Lower lobe of right lung (tissue), 2 donors: Measurements from ENCODE around the gene ADAP2. TPM values are rescaled to one million over a fixed set of nuclear protein-coding genes. Genes with fewer than 3 reads are reported as not detected.

Experiments
- ATAC-seq, 2 donors: fragments of 200-7000 bp; cut with Tn5 transposase; one replicate each; pipeline ENCODE4 v1.9.1; 2020 to 2022; ENCODE audit warnings: mild to moderate bottlenecking in 2 of 2, moderate library complexity in 2 of 2
- DNase-seq: peaks from one replicate; pipeline ENCODE4 v3.0.0-alpha.2; 2020
- H3K27ac ChIP-seq: fragments of 200-600 bp; one replicate; pipeline ENCODE4 v1.8.0; 2022
- H3K27me3 ChIP-seq: fragments of 200-600 bp; one replicate; pipeline ENCODE4 v1.8.0; 2022; ENCODE audit warnings: low read depth
- H3K36me3 ChIP-seq: fragments of 200-600 bp; one replicate; pipeline ENCODE4 v1.8.0; 2022; ENCODE audit warnings: mild to moderate bottlenecking
- H3K4me1 ChIP-seq: fragments of 200-600 bp; one replicate; pipeline ENCODE4 v1.8.0; 2022
- H3K4me3 ChIP-seq: fragments of 200-600 bp; one replicate; pipeline ENCODE4 v1.8.0; 2022; ENCODE audit warnings: mild to moderate bottlenecking
- H3K9me3 ChIP-seq: fragments of 200-600 bp; one replicate; pipeline ENCODE4 v1.8.0; 2022
- CTCF ChIP-seq: fragments of 200-600 bp; IDR thresholded peaks from one replicate; pipeline ENCODE4 v1.8.0; 2022; ENCODE audit warnings: antibody characterized with exemption, mild to moderate bottlenecking
- intact Hi-C: fragments of 100-400 bp; cut with DNase I; formaldehyde crosslinking; loops from one replicate; pipeline ENCODE4 v1.11.0; 2022
- total RNA-seq: library from RNA; stranded (reverse); fragmentation: NEBNext Ultra II Directional; extraction: Animal tissue kit (Norgen Biotek cat#: 25700); gene quantifications from one replicate; pipeline ENCODE4 v1.2.1, GENCODE V29; 2021
- donor health status: DM: no; HTN: yes; CAD: no; lungs with severe emphysema.

ADAP2 gene
- total RNA-seq, 1 donor from 2014 or later: 31.5 TPM

GRCh38 chr17:30997842-30998241 is 76.1 kb downstream of the ADAP2 start:
- Histone ChIP-seq H3K4me1 (no peaks in the 10 kb centered on the region), H3K9me3 (no peaks in the 10 kb centered on the region), H3K4me3 (no peak overlapping the region), H3K27ac (no peak overlapping the region), H3K36me3 (peaks cover 83% of the 10 kb centered on the region), H3K27me3 (no peaks in the 10 kb centered on the region)
- intact Hi-C loops: no loop called here
- ATAC-seq: no peak
- no peak for DNase-seq
- no peak for TF ChIP-seq CTCF

GRCh38 chr17:31002047-31002446 is 80.3 kb downstream of the ADAP2 start:
- Histone ChIP-seq H3K4me1 (no peaks in the 10 kb centered on the region), H3K36me3 (peaks cover 57% of the 10 kb centered on the region), H3K4me3 (no peak overlapping the region), H3K9me3 (no peaks in the 10 kb centered on the region), H3K27me3 (no peaks in the 10 kb centered on the region), H3K27ac (no peak overlapping the region)
- no peak for DNase-seq
- TF ChIP-seq CTCF: no peak
- ATAC-seq: no peak
- intact Hi-C loops: no loop called here

GRCh38 chr17:31003225-31003866 is 81.6 kb downstream of the ADAP2 start:
- Histone ChIP-seq H3K9me3 (no peaks in the 10 kb centered on the region), H3K36me3 (peaks cover 44% of the 10 kb centered on the region), H3K4me1 (peaks cover 8% of the 10 kb centered on the region), H3K4me3 (no peak overlapping the region), H3K27ac (no peak overlapping the region), H3K27me3 (no peaks in the 10 kb centered on the region)
- TF ChIP-seq CTCF: no peak
- no peak for DNase-seq
- intact Hi-C loops: no loop called here
- no peak for ATAC-seq

- intact Hi-C loops: no loop called here
- TF ChIP-seq CTCF: no peak
- peaks cover 8% of the 10 kb centered on the region for H3K4me1 ChIP-seq
- no peak overlapping the region for H3K27ac ChIP-seq
- ATAC-seq: no peak
- no peaks in the 10 kb centered on the region for H3K9me3 ChIP-seq
- no peaks in the 10 kb centered on the region for H3K27me3 ChIP-seq
- H3K4me3 ChIP-seq: no peak overlapping the region
- peaks cover 36% of the 10 kb centered on the region for H3K36me3 ChIP-seq
- no peak for DNase-seq
Measured at GRCh38 chr17:31004160-31004559, 82.4 kb downstream of the ADAP2 start.

GRCh38 chr17:31007695-31008373 is 86.1 kb downstream of the ADAP2 start:
- ATAC-seq (no peak), DNase-seq (no peak)
- intact Hi-C loops: no loop called here
- H3K4me1 ChIP-seq: peaks cover 8% of the 10 kb centered on the region
- no peak for TF ChIP-seq CTCF
- H3K9me3 ChIP-seq: no peaks in the 10 kb centered on the region
- H3K36me3 ChIP-seq: peaks cover 9% of the 10 kb centered on the region
- peak overlapping the region; percentile 80 for H3K27ac ChIP-seq
- H3K4me3 ChIP-seq: peak overlapping the region; percentile 64
- H3K27me3 ChIP-seq: no peaks in the 10 kb centered on the region
